NCI-H1105 treated with DMSO at 0.1 percent for 48 hours (cell line): ENCODE results near the gene PIK3R1.
A peak's percentile ranks its signal among the peaks of the same experiment; 100 is the strongest.

Experiments
- DNase-seq: peaks from one replicate; lab custom pipeline; 2025; lab: John Stamatoyannopoulos, UW

The PIK3R1 gene

DNA sequence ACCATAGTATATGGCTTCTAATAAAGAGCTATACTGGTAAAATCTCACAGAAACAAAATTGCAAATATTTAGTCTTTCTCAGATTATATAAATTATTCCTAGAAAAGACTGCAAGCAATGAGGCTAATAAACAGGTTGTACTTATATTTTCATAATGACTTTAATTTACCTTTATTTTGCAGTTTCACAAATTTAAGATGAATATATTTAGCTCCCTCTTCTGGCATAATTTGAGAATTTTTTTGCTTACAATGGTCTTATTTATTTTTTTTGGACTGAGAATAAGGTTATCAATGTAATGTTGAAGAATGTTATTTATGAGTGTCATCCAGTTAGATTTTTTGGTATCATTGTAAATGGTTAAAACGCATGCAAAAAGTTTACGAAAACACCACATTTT lies 56.7 kb downstream of the PIK3R1 start:
- peak; percentile 11 for DNase-seq

DNA sequence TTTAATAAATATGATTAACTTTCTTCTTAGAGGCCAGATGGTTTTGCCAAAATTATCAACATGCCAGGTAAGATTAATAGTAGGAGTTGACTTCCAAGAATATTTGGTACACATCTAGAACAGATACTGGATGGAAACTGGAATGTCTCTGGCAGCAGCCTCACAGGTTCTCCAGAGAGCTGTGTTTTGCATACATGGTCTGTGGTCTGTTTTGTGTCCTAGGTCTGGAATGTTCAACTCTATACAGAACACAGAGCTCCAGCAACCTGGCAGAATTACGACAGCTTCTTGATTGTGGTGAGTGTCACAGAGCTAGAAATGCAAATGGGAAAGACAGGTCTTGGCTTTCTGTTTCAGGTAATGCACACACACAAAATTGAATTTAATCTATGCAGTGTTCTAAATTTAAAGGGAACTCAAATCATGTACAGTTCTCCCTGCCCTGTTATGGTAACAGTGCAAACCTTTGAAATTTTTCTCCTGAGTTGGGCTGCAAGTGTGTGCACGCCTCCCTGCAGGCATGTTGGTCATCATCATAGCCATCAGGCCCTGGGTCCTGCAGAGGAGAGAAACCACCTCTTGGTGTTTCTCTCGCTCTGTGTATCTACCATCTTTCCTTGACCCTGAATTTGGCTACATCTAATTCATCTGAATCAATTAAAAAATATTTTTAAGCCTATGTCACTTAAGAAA lies 58.3 kb downstream of the PIK3R1 start:
- no peak for DNase-seq

DNA sequence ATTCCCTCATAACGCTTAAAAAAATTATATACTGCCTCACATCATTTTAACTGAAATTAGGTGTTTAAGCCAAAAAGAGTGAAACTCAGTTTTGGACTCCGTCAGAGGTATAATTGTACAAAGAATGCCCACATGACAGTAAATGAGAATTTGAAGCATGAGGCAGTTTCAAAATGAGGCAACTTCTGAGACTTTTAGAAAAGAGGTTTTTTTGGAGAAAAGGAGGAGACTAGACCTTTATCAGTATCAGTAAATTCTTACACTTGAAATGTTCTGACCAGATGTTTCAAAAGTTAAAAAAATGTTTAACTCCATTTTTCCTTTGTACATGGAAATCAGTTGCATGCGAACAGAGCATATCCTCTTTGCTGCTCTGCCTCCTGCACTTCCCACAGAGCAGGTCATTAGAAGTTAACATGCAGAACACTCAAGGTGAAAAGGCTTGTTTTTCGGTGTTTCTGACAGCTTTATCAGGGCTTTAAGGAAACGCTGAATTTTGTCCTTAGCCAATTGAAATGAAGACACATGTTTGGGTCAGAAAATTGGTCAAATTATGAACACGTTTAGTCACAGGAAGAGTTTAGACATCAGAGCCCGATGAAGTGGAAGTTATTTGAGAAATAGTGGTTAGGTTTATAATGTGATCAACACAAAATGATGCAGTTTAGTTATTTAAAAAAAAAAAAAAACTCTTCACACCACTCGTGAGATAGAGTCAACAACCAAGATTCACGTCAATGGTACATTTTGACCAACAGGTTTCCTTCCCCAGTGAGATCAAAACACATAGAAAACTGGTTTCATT lies 59.5 kb downstream of the PIK3R1 start:
- DNase-seq, result no peak

DNA sequence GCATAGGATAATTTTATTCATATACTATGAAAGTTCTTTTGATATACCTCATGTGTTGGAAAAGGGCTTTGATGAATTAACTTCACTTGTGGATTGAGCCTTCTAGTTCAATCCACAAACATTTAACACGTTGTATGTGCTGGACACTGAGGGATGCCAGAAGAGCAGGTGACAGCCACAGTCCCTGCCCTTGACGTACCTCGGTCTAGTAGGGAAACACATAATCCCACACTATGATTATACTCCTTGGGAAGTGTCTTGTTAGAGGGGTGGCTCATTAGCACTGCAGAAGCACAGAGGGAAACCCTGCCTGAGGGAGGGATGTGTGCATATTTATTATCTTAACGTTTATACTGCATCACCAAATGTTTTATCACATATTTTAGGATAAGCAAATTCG lies 61.2 kb downstream of the PIK3R1 start:
- no peak for DNase-seq

DNA sequence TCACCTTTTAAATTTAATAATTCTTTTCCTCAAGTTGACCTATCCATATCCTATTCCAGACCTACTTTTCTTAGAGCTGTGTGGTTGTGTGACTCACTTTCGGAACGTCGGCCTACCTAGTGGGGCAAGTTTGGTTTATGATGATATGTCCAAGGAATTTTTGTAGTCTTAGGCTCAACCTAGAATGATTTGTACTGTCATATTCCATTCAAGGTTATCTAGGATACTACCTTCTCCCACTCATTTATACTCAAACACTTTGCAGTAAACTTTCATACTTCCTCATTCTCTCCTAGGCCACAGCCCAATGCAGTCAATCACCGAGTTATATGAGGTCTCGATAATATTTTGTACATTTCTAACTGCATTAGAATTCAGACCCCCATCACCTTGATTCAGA lies 61.9 kb downstream of the PIK3R1 start:
- DNase-seq, result no peak

DNA sequence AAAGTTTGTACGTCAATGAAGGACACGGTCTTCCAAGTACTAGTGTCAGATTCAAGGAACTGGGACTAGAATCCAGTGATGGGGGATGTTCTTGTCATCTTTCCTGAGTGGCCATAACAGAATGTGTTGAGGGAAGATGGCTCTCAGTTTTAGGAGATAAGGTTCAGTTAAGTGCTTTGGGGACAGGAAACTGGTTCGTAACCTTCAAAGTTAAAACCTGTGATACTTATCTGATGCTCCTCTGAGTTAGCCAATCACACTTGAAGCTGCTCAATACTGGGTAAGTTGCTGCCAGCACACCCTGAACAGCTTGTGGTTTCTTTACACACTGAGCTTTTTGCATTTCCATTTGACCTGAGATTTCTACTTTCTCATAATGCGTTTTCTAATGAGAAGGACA lies 64.4 kb downstream of the PIK3R1 start:
- no peak for DNase-seq

DNA sequence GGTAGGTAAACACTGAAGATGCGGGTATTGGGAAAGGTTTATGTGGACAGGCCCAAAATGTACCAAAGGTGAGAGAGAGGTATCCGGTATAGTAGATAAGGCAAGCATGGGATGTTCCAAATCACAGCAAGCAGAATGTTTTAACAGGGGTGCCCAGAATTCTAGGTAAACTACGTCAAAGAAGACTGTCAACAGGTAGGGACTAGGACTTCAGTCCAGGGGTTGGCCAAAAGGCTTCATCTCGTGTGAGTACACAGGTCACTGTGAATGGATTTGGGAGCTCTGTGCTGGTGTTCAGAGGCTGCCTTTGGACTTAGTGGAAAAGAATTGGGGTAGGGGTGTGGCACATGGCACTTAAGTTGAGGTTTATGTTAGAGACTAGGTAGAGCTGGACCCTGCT lies 66.4 kb downstream of the PIK3R1 start:
- no peak for DNase-seq

DNA sequence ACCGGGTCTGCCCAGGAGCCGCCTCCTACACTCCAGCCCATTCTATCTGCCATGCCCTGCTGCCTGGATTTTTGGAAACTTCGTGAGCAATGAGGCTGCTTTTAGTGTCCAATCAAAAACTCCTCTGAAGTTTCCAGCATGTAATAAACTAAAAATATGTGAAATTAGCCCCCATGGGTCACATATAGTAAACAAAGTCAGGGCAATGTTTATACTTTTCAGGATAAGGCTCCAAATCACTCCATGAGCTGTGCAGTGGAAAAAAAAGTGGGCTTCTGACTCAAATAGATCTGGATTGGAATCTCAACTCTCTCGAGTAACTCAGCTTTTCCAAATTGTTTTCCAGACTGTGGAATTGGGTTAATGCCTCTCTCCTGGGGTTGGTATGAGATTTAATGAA lies 68.2 kb downstream of the PIK3R1 start:
- DNase-seq, result no peak

DNA sequence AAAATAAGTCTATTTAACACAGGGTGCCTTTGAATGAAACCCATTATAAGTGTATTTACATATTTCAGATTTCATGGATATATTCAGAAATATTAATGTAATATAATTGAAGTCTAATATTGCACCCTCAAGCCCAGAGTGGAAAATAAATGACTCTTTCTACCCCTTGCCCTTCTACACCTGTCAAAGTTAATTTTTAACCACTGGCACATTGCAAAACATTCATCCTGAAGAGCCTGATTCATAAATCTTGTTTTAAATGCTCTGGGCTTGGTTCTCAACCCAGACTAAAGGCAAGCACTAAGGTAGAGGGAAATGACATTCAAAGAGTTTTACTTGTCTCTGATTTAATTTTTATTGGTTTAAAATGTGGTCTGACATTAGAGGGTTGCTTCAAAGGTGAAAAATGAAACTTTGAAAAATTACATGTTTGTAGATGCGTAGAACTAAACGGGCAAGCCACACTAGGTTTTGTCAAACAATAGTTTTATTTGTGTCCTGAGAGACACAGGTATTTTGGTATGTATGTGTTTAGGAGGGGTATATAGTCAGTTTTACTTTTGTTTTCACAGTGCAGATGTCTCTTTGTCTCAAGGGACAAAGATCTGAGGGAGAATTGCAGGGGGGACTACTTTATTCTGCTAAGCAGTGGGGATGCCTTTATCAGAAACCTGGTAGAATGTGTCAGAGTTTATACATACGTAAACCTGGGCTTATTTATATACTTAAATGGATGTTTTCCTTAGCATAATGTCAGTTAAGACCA lies 69.7 kb downstream of the PIK3R1 start:
- no peak for DNase-seq

DNA sequence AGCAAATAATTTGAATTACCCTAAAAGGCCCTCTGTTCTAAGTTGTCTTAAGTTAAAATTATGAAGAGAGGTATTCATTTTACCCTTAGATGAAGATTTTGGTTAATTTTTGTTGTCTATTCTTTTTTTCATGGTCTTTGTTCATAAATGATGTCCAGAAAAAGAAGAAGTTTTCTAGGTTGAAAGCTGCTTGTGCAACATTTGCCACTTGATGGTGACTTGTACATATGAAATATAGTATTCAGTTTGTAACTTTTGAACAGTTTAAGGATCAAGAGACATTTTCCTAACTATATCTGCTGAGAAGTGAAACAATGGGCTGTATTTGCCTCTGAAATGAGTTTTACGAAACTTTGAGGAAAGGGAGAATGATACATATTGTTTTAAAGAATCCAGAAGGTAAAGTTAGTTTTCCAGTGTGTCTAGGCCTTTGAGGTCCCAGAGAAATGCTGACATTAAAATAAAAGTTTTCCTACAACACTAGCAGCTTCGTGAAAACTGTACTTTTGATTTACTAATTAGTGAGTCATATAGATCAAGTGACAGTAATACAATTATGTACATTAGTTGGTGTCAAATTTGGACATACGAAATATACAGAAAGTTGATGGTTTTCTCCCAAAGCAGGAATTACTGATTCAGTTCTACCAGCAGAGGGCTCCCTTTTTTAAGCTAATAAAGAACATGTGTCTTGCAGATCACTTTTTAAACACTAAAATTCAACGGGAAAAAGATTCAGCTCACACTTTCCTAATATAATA lies 70.5 kb downstream of the PIK3R1 start:
- peak; percentile 7 for DNase-seq

DNA sequence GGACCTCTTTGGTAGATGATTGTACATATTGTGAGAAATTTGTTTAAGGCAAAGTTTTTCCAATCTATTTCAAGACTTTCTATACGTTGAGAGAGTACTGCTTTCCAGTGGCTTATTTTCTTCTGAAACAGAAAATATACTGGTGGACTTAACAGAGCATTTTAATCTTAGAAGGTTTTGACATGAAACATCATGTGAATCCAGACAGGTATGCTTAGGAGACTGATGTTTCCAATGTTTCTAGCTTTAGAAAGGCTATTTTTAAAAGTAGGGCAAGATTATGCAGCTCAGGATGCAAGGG lies 71.0 kb downstream of the PIK3R1 start:
- no peak for DNase-seq

DNA sequence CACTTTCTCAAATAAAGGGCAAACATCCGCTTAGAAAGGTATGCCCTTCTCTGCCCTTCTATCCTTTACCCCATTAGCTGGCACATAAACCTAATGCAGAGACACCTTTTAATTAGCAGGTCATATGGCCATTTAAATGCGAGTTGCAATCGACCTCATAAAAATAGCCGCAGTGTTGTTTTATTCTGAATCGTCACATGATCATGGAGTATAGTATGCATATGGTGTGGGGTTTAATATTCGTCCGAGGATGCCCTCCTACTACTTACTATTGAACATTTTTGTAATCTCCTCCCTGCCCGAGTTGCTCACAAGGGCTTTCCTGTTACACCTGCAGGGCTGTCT lies 72.0 kb downstream of the PIK3R1 start:
- no peak for DNase-seq

DNA sequence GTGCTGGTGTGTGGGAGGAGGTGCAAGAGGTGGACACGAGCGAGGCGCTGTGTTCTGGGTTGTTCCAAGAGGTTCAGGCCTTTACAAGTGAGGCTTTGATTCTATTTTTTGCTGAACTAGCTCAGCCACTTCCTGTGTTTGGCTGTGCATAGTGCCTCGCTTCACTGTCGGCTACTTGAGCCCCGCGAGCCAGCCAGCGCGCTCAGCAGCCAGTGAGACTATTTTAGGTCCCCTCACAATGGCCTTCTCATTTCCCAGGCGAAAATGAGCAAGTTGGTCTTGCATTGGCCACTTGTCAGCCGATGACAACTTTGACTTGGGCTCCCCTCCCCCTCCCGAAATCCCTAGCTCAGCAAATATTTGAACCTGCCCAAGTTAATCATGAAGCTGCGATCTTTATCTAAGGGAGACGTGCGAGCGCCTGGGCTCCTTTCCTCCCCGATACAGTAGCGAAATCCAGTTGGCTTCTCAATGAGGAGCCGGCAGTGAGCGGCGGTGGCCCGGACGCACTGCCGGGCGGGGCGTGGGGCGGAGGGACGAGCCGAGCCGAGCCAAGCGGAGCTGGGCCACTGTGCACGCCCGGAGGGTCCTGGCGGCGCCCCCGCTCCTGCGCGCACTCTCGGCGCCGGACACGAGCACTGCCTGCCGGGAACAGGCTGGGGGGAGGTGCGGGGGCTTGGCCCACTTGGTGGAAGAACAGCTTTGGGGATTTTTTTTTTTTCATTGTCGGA lies 72.6 kb downstream of the PIK3R1 start:
- peak; percentile 44 for DNase-seq

DNA sequence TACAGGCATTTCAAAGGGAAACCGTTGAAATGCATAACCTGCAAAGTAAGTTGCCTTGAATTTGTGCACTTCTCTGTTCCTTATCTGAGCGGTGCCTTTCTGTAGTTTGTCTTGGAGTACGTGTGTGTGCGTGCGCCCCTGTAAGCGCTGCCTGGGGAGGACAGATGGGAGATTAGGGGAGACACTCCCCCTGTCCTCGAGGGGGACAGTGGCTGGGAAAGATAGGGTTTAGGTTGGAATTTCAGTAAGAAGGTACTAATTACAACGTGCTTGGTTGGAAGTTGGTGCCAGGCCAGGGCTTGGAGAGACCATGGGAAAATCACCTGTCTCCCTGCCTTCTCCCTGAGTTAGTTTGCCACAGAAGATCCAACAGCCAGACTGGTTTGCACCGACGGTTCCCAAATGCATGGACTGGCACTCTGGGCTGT lies 73.2 kb downstream of the PIK3R1 start:
- peak; percentile 26 for DNase-seq

DNA sequence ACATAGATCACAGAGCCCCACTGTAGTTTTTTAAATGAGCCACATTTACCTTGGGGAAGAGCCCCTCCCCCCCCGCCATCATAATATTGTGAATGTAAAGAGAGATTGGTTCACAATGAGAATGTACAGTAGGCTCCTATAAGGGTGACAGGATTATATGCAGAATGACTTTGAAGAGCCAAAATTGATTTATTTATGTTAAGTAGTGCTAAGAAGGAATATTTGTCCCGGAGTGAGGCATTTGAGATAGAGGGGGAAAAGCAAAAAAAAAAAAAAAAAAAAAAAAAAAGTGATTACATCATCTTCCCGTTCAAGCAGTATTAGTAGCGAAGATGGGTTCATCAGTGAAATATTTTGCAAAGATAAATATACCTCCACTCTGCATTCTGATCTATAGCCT lies 73.9 kb downstream of the PIK3R1 start:
- DNase-seq, result no peak

DNA sequence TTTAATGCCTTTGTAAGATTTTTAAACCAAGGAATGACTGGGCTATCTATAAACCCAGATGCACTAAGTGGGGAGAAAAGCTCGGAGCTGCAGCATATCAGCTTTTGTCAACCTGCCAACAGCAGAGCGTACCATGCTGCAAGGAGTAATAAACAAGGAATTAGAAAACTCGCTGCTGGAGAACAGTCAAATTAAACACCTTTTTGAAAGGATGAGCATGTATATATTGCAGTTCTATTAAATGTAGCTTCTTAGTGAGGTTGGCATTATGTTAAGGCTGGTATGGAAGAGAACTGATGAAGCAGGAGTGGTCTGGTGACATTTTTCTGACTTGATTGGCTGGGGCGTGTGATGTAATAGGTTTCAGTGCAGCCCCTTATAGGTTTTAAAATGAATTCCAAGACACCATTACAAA lies 74.7 kb downstream of the PIK3R1 start:
- peak; percentile 24 for DNase-seq

DNA sequence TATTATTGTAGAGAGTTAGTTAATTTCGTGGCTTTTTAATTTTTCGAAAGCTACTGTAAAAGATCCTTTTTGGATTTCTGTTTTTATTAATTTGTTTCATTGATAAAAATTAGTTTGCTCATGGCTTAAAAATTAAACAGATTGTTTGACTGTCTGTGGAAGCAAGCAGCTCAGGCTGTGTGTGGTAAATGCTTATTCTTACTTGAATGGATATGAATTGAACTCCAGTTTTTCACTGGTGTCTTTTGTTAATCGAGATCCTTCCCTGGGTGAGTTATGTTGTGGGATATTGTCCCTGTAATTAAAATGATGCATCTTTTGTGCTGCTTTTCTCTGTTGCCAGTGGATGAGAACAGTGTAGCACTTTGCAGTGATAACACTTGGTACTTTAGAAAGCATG lies 75.3 kb downstream of the PIK3R1 start:
- DNase-seq, result no peak

DNA sequence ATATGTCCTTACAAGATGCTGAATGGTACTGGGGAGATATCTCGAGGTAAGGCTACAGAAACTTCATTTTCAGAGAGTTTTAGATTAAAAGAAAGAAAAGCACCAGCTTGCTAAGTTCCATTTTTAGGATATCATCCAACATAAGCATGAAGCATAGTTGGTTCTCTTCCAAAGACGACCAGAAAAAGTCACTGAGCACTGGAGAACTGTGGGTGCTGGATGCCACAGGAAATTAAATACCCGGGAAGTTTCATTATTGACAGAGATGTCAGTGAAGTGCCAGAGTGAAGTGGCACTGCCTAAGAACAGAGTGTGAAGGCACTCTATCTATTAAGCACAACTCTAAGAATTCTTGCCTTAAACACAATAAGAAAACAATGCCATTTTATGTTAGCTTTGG lies 76.8 kb downstream of the PIK3R1 start:
- DNase-seq, result no peak

DNA sequence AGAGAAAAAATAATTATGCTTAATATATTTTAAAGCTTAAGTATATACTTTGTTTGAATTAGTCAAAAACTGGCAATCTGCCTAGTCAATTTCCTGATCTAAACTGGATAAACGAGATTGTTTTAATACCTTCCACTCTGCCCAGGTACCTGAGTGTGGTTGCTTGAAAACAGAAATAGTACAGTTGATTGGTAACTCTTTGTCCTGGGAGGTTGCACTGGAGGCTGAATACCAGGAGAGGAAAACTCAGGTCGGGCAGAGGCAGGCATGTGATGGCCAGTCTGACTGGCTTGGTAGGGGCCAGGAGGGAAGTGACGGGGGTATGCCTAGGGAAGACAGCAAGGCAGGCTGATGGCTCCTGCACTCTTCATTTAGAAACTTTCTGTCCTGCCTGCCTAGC lies 80.2 kb downstream of the PIK3R1 start:
- DNase-seq, result peak; percentile 6

DNA sequence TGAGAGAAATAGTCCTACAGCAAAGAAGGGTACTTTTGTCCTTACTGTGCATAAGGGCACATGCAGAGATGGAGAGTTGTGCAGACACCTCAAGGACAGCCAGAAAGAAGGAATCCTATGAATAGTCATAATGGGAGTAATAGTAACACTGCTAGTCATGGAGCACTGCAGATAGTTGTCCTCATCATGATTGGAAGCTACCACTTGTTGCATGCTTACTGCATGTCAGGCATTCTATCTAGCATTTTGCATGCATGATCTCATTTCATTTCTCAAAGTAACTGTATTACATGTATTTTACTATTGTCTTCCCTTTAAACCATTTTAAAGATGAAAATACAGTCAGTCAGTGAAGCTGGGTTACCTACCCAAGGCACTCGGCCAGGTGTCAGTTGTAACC lies 81.3 kb downstream of the PIK3R1 start:
- no peak for DNase-seq

DNA sequence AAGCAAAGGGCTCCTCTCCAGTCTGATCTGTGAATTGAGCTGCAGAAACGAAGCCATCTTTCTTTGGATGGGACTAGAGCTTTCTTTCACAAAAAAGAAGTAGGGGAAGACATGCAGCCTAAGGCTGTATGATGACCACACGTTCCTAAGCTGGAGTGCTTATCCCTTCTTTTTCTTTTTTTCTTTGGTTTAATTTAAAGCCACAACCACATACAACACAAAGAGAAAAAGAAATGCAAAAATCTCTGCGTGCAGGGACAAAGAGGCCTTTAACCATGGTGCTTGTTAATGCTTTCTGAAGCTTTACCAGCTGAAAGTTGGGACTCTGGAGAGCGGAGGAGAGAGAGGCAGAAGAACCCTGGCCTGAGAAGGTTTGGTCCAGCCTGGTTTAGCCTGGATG lies 82.1 kb downstream of the PIK3R1 start:
- DNase-seq, result no peak

DNA sequence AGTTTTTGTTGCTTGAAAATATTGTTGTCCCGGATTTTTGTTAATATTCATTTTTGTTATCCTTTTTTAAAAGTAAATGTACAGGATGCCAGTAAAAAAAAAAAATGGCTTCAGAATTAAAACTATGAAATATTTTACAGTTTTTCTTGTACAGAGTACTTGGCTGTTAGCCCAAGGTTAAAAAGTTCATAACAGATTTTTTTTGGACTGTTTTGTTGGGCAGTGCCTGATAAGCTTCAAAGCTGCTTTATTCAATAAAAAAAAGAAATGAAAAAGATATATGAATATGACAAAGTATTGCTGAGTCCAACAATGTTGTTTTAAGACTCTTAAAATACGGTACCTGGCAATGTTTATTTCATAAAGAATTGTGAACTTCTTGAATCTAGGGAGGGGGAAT lies 82.9 kb downstream of the PIK3R1 start:
- no peak for DNase-seq
